Suprapubic skin (tissue), 4 donors: ENCODE data around the gene FKBP8. TPM values are rescaled to one million over a fixed set of nuclear protein-coding genes. Genes with fewer than 3 reads are reported as not detected.

Experiments used
- DNase-seq, 2 donors: peaks; one replicate each; pipeline ENCODE4 v3.0.0-alpha.2; 2019; ENCODE audit warnings: low spot score in 2 of 2
- H3K27ac ChIP-seq: fragments of 200-600 bp; sonication (generic); one replicate; pipeline ENCODE4 v1.5.1; 2019
- H3K27me3 ChIP-seq: fragments of 200-600 bp; sonication (generic); one replicate; pipeline ENCODE4 v1.5.1; 2019
- H3K36me3 ChIP-seq: fragments of 200-600 bp; sonication (generic); one replicate; pipeline ENCODE4 v1.5.1; 2019
- H3K4me1 ChIP-seq: fragments of 200-600 bp; sonication (generic); one replicate; pipeline ENCODE4 v1.5.1; 2019
- H3K4me3 ChIP-seq: fragments of 200-600 bp; sonication (generic); one replicate; pipeline ENCODE4 v1.5.1; 2019; ENCODE audit warnings: mild to moderate bottlenecking
- H3K9me3 ChIP-seq: fragments of 200-600 bp; sonication (generic); one replicate; pipeline ENCODE4 v1.5.1; 2019
- EP300 ChIP-seq: sonication (generic); formaldehyde crosslinking; IDR thresholded peaks from one replicate; pipeline ENCODE4 v1.6.1; 2017; ENCODE audit warnings: antibody characterized with exemption
- POLR2A ChIP-seq, 2 donors: fragments of 450-650 bp; IDR thresholded peaks; one replicate each; pipeline ENCODE4 v1.6.1; 2017; ENCODE audit warnings: antibody characterized with exemption in 2 of 2, mild to moderate bottlenecking in 2 of 2, moderate library complexity in 2 of 2
- POLR2AphosphoS5 ChIP-seq, 3 donors: sonication (generic); formaldehyde crosslinking; IDR thresholded peaks; one replicate each; pipeline ENCODE4 v1.6.1; 2017; ENCODE audit warnings: antibody characterized with exemption in 3 of 3
- WGBS: methylation state at CpG from one replicate; pipeline ENCODE4 v1.1.5; 2018; 5-methylcytosine and 5-hydroxymethylcytosine counted together
- total RNA-seq, 4 donors: library from RNA; depleted of rRNA; stranded (reverse); fragments of >200 nt; gene quantifications; one replicate each; pipeline ENCODE4 v1.1.0, GENCODE V29; 2016
- TF ChIP-seq, protein P1 (sequence below), 2 donors: fragments of 200-600 bp in 1 of 2; fragments of 450-650 bp in 1 of 2; sonication (generic) in 1 of 2; IDR thresholded peaks; one replicate each; pipeline ENCODE4 v1.5.1; 2016 to 2019; ENCODE audit warnings: antibody characterized with exemption in 2 of 2, mild to moderate bottlenecking in 1 of 2, moderate library complexity in 1 of 2

Gene FKBP8
- total RNA-seq, 4 donors from 2014 or later = 194 to 217 (median 203) TPM

DNA sequence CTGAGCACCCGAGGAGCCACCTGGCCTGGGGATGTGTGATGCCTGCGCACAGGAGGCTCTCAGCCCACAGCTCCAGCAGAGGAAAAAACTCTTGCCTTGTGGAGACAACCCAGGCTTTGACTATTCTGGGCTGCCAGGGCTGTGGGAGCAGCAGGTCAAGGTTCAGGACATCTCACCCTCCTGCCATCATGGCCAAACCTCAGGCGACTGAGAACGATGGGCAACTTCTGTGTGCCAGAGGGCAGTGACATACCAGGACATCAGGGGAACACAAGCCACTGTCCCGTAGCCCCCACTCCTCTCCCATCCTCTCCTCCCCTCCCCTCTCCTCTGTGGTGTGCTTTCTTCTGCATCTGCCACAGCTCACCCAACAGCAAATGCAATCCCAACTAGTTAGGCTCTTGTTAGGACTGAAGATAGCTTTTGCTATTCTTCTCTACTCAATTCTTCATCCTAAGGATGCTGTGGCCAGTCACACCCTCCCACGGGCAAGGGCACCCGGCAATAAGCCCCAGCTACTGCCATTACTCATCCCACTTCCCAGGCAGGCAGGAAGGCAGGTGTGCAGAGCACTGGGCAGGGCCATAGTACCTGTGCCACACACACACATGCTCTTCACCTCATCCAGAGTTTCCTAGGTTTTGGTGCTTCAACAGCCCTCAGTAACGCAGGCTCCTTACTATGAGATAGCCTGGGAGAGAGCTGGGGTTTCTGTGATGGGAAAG, 38.3 kb downstream of the FKBP8 start:
- H3K27ac ChIP-seq = no peak overlapping the region
- 80% methylated on average over 5 of the region's 8 CpGs for WGBS
- no peak for DNase-seq
- no peaks in the 10 kb centered on the region for H3K9me3 ChIP-seq
- H3K36me3 ChIP-seq = no peaks in the 10 kb centered on the region
- H3K27me3 ChIP-seq = no peaks in the 10 kb centered on the region
- TF ChIP-seq POLR2A (IDR thresholded peaks at IDR 0.05) (no peak), EP300 (no peak), POLR2AphosphoS5 (IDR thresholded peaks at IDR 0.05) (no peak)
- TF ChIP-seq, protein P1, sequence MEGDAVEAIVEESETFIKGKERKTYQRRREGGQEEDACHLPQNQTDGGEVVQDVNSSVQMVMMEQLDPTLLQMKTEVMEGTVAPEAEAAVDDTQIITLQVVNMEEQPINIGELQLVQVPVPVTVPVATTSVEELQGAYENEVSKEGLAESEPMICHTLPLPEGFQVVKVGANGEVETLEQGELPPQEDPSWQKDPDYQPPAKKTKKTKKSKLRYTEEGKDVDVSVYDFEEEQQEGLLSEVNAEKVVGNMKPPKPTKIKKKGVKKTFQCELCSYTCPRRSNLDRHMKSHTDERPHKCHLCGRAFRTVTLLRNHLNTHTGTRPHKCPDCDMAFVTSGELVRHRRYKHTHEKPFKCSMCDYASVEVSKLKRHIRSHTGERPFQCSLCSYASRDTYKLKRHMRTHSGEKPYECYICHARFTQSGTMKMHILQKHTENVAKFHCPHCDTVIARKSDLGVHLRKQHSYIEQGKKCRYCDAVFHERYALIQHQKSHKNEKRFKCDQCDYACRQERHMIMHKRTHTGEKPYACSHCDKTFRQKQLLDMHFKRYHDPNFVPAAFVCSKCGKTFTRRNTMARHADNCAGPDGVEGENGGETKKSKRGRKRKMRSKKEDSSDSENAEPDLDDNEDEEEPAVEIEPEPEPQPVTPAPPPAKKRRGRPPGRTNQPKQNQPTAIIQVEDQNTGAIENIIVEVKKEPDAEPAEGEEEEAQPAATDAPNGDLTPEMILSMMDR (IDR thresholded peaks at IDR 0.05) = no peak
- H3K4me3 ChIP-seq = no peak overlapping the region
- H3K4me1 ChIP-seq = peaks cover 97% of the 10 kb centered on the region

DNA sequence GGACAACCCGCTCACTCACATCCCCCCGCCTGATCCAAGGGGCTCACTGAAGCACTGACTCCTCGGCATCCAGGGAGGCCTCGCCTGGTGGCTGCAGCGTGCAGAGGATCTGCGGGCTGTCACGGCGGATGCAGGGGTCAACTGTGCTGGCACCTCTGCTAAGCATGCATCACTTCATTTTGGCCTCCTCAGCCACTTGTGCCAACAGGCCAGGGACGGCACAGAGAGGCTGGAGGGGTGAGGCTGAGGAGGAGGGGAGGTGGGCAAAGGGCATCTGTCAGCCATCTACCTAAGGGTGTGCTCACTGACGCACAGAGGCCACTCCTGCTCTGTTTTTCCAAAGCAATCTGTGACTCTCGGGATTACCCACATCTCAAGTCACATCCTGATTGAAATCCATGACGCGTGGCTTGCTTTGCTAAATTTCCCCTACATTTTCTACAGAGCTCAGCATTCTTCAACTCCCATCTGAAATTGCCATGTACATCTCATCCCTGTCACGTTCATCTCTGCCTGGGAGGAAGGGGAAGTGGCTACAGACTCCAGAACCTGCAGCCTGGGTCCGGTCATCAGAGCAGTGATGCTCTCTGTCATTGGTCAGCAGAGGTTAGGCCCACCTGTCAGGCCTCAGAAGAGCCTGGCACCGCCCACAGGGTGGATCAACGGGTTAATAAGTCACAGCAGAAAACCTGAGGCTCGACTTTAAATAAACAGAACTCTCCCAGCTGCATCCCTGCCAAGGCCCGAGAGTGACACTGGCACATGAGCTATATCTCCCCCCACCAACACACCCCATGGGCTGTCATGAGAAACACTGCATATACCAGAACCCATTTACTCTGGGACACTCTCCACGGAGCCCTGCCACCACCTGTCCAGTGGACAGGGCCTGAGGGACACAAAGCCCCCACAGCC, 39.1 kb downstream of the FKBP8 start:
- no peak overlapping the region for H3K27ac ChIP-seq
- H3K4me1 ChIP-seq = peaks cover 100% of the 10 kb centered on the region
- TF ChIP-seq EP300 = no peak
- TF ChIP-seq, protein P1 (IDR thresholded peaks at IDR 0.05) = no peak
- no peak for TF ChIP-seq POLR2A (IDR thresholded peaks at IDR 0.05)
- TF ChIP-seq POLR2AphosphoS5 (IDR thresholded peaks at IDR 0.05) = no peak
- 63% methylated on average over 14 of the region's 20 CpGs for WGBS
- no peak overlapping the region for H3K4me3 ChIP-seq
- no peaks in the 10 kb centered on the region for H3K27me3 ChIP-seq
- no peaks in the 10 kb centered on the region for H3K9me3 ChIP-seq
- no peak for DNase-seq
- H3K36me3 ChIP-seq = no peaks in the 10 kb centered on the region

DNA sequence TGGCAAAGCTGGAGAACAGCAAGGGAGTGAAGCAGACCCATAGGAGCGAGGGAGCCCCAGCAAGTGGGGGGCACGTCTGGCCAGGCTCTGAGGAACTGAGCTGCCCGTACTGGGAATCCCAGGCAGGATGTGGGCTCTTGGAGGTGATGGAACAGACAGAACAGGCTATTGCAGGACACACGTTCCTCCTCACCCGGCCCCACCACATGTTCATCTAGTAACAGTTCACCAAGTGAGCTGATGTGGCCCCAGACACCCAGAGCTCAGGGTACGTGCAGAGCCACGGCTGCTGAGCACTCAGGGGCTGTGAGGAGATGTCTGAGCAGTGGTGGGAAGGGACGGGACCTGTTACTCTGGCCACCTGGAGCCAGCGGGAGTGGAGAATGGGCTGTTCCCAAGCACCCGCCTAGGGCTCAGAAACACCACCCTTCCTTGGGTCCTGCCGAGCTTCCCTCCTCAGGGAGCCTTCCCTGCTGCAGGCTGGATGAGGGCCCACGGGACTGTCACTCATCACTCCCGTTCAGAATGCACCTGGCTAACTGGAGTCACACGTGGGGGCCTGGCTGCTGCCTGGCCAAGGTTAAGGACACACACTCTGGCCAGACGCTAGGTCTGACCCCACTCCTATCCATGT, 39.9 kb downstream of the FKBP8 start:
- no peaks in the 10 kb centered on the region for H3K27me3 ChIP-seq
- no peaks in the 10 kb centered on the region for H3K36me3 ChIP-seq
- H3K4me3 ChIP-seq = no peak overlapping the region
- peaks cover 97% of the 10 kb centered on the region for H3K4me1 ChIP-seq
- no peak overlapping the region for H3K27ac ChIP-seq
- WGBS = 65% methylated on average over 6 of the region's 15 CpGs
- no peak for DNase-seq
- H3K9me3 ChIP-seq = no peaks in the 10 kb centered on the region
- TF ChIP-seq POLR2A (IDR thresholded peaks at IDR 0.05) (no peak), POLR2AphosphoS5 (IDR thresholded peaks at IDR 0.05) (no peak), EP300 (no peak)
- TF ChIP-seq, protein P1 (IDR thresholded peaks at IDR 0.05) = no peak

DNA sequence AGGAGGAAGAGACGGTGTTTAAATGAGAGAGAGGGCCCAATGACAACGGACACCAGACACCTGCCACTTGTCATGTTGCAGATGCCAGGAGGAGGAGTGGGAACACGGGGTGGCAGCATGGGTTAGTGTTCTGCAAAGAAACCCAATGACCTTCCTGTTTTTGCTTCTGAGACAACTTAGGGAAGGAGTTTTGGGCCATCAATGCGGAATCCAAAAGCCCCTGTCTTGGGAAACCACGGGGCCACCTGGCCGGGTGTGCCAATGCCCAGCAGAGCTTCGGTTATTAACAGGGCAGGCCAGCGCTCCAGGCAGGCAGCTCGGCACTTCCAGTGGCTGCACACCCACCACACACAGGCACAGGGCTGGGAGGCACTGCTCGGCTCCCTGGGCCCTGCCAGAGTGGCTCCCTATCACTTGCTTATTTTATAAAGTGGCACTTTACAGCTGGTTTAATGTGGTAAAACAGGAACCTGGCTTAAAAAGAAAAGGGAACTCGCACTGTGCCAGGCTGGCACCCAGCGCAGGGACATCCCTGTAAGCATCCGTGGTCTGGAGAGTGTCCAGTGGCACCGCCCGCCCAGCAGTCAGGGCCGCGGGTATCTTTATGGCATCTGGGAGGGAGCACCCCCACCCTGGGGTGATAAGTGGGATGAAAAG, 40.6 kb downstream of the FKBP8 start:
- Histone ChIP-seq H3K9me3 (no peaks in the 10 kb centered on the region), H3K4me1 (peaks cover 93% of the 10 kb centered on the region), H3K36me3 (no peaks in the 10 kb centered on the region), H3K4me3 (no peak overlapping the region), H3K27ac (peak overlapping the region; percentile 63), H3K27me3 (no peaks in the 10 kb centered on the region)
- peak in 1 of 2 donors; percentile 65 for DNase-seq
- TF ChIP-seq POLR2AphosphoS5 (IDR thresholded peaks at IDR 0.05) (no peak), EP300 (no peak)
- WGBS = 38% methylated on average over 11 of the region's 17 CpGs

DNA sequence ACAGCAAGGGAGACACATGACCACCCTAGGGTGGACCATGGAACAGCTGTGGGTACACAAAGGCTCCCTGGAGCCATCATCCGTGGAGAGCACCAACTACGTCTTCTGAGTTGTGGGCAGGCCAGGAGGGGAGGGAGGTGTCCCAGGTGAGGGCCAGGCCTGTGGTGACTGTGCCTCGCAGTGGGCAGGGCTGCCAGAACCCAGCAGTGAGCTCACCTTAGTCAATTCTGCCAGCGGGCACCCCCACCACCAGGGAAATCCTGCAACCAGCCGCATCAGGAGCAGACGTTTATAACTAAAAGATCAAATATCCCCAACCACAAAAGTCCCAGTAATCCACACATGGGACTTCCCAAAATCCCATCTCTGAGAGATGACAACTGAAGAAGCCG, 41.1 kb downstream of the FKBP8 start:
- TF ChIP-seq POLR2AphosphoS5 (IDR thresholded peaks at IDR 0.05) = no peak
- Histone ChIP-seq H3K27ac (peak overlapping the region; percentile 31), H3K9me3 (no peaks in the 10 kb centered on the region), H3K36me3 (no peaks in the 10 kb centered on the region), H3K27me3 (no peaks in the 10 kb centered on the region), H3K4me1 (peaks cover 92% of the 10 kb centered on the region), H3K4me3 (no peak overlapping the region)
- 63% methylated on average over 4 of the region's 7 CpGs for WGBS
- DNase-seq = no peak
